ENCODE data around the gene HPRT1. TPM values are rescaled to one million over a fixed set of nuclear protein-coding genes. Genes with fewer than 3 reads are reported as not detected.

HPRT1 gene
- total RNA-seq, 4 donors from 2014 or later, result 5.3 to 20.4 (median 16.2) TPM

DNA sequence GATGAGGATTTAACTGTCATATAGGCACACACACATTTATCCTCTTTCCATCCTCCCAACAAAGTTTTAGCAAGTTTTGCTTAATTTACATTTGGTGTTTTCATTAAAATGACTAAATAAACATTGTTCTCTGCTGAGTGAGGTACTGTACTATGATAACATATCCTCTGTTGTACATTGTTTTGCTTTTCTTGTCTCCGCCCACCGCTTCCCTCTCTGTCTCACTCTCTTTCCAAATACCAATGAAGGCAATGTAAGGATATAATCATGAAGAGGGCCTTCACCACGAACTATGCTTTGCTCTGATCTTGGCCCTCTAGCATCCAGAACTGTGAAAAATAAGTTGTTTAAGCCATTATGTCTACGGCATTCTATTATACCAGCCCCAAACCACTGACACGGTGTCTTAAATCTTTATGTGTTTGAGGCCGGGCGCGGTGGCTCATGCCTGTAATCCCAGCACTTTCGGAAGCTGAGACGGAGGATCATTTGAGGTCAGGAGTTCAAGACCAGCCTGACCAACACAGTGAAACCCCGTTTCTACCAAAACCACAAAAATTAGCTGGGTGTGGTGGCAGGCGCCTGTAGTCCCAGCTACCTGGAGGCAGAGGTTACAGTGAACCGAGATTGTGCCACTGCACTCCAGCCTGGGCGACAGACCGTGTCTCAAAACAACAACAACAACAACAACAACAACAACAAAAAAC lies 65.3 kb downstream of the HPRT1 start:
- DNase-seq, result no peak
- Histone ChIP-seq H3K4me1 (no peaks in the 10 kb centered on the region), H3K36me3 (no peaks in the 10 kb centered on the region), H3K9me3 (no peaks in the 10 kb centered on the region), H3K27me3 (no peaks in the 10 kb centered on the region), H3K27ac (no peak overlapping the region), H3K4me3 (no peak overlapping the region)
- no peak for TF ChIP-seq POLR2A (IDR thresholded peaks at IDR 0.05)
- TF ChIP-seq, protein P1, sequence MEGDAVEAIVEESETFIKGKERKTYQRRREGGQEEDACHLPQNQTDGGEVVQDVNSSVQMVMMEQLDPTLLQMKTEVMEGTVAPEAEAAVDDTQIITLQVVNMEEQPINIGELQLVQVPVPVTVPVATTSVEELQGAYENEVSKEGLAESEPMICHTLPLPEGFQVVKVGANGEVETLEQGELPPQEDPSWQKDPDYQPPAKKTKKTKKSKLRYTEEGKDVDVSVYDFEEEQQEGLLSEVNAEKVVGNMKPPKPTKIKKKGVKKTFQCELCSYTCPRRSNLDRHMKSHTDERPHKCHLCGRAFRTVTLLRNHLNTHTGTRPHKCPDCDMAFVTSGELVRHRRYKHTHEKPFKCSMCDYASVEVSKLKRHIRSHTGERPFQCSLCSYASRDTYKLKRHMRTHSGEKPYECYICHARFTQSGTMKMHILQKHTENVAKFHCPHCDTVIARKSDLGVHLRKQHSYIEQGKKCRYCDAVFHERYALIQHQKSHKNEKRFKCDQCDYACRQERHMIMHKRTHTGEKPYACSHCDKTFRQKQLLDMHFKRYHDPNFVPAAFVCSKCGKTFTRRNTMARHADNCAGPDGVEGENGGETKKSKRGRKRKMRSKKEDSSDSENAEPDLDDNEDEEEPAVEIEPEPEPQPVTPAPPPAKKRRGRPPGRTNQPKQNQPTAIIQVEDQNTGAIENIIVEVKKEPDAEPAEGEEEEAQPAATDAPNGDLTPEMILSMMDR (IDR thresholded peaks at IDR 0.05), result no peak
- intact Hi-C loops (cut with DNase I; ENCODE audit: low total_unique reads), result no loop called here

DNA sequence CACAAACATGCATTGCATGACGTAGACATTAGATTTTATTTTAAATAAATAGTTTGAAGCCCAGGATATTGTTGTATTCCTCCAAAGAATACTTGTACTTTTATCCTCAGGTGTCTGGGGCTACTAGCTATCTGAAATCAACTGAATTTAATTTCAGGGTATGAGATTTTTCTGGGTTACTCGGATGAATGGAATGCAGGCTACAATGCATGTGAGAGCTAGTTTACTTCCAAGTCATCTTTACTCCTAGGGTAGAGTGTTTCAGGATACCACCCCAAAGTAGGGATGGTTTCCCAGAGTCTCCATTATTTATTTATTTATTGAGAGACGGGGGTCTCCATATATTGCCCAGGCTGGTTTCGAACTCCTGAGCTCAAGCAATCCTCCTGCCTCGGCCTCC lies 66.4 kb downstream of the HPRT1 start:
- Histone ChIP-seq H3K9me3 (no peaks in the 10 kb centered on the region), H3K27me3 (no peaks in the 10 kb centered on the region), H3K27ac (no peak overlapping the region), H3K36me3 (no peaks in the 10 kb centered on the region), H3K4me1 (no peaks in the 10 kb centered on the region), H3K4me3 (no peak overlapping the region)
- intact Hi-C loops (cut with DNase I; ENCODE audit: low total_unique reads), result no loop called here
- DNase-seq, result no peak
- TF ChIP-seq, protein P1 (IDR thresholded peaks at IDR 0.05), result no peak
- TF ChIP-seq POLR2A (IDR thresholded peaks at IDR 0.05), result no peak

DNA sequence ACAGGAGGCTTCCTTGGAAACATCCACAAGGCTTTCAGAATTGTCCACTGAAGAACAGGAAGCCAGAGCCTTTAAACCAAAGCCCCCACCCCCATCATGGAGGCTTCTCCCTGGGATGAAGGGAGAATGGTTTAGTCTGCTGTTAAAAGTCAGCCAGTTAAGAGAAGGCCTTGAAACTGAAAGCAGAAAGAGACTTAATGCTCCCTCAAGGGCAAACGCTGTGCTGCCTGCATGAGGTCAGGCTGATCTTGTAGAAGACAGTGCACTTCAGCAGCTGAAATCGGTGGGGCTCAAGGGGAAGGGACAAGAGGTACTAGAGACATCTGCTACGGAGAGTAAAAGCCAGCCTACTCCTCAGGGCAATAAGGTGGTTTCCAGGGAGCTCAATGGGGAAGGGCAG lies 69.0 kb downstream of the HPRT1 start:
- TF ChIP-seq POLR2A (IDR thresholded peaks at IDR 0.05), result no peak
- intact Hi-C loops (cut with DNase I; ENCODE audit: low total_unique reads), result no loop called here

DNA sequence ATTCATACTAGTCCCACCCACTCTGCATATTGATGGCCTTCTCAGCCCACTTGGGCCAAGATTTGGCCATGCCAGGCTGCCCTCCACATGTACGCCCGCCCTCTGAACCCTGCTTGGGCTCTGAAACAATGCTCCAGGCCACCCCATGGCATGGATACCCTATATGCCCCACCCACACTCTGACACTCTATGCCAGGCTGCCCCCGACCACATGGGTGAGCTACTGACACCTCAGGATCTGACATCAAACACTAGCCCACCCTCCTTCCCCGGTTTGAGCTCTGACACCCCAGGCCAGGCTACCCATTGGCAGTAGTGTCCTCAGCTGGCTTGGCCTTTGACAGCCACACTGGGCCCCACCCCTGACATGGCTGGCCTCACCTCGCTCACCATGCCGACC lies 69.5 kb downstream of the HPRT1 start:
- no peaks in the 10 kb centered on the region for H3K27me3 ChIP-seq
- H3K4me1 ChIP-seq, result no peaks in the 10 kb centered on the region
- intact Hi-C loops (cut with DNase I; ENCODE audit: low total_unique reads), result no loop called here

More for the DNA sequence above, 69.0 kb downstream of the HPRT1 start:
- H3K4me1 ChIP-seq, result no peaks in the 10 kb centered on the region
- no peak for DNase-seq
- H3K27me3 ChIP-seq, result no peaks in the 10 kb centered on the region
- H3K36me3 ChIP-seq, result no peaks in the 10 kb centered on the region
- no peaks in the 10 kb centered on the region for H3K9me3 ChIP-seq
- no peak overlapping the region for H3K27ac ChIP-seq
- no peak overlapping the region for H3K4me3 ChIP-seq

DNA sequence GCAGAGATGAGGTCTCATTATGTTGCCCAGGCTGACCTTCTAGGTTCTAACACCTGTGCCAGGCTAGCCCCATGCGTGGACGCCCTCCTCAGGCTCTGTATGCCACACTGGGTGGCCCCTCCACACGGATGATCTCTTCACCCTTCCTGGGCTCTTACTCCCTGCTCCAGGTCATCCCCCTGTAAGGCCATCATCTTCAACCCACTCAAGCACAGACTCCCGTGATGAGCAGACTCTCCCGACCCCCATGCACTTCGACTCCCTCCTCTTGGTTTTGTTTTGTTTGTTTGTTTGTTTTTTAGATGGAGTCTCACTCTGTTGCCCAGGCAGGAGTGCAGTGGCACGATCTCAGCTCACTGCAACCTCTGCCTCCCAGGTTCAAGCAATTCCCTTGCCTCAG lies 70.9 kb downstream of the HPRT1 start:
- no peak for TF ChIP-seq POLR2A (IDR thresholded peaks at IDR 0.05)
- TF ChIP-seq, protein P1 (IDR thresholded peaks at IDR 0.05), result no peak
- no peaks in the 10 kb centered on the region for H3K4me1 ChIP-seq
- DNase-seq, result no peak
- intact Hi-C loops (cut with DNase I; ENCODE audit: low total_unique reads), result no loop called here
- no peaks in the 10 kb centered on the region for H3K27me3 ChIP-seq
- no peaks in the 10 kb centered on the region for H3K9me3 ChIP-seq
- no peaks in the 10 kb centered on the region for H3K36me3 ChIP-seq
- no peak overlapping the region for H3K27ac ChIP-seq
- no peak overlapping the region for H3K4me3 ChIP-seq

More for the DNA sequence above, 69.5 kb downstream of the HPRT1 start:
- DNase-seq, result no peak
- TF ChIP-seq, protein P1 (IDR thresholded peaks at IDR 0.05), result no peak
- TF ChIP-seq POLR2A (IDR thresholded peaks at IDR 0.05), result no peak
- Histone ChIP-seq H3K36me3 (no peaks in the 10 kb centered on the region), H3K27ac (no peak overlapping the region), H3K4me3 (no peak overlapping the region), H3K9me3 (no peaks in the 10 kb centered on the region)

All from uterus (tissue), 4 donors.